Endometrial microvascular endothelial cells (primary cell): ENCODE data around the gene PANK4. TPM values are rescaled to one million over a fixed set of nuclear protein-coding genes. Genes with fewer than 3 reads are reported as not detected.

ENCODE experiments used
- in situ Hi-C: cut with HindIII; loops from 2 replicates; pipeline ENCODE4 v1.10.0; 2017; ENCODE audit warnings: low sequenced_read_pairs, low pct_unique_long_range_greater_than_20kb; ENCODE audit errors: inconsistent ontology term
- total RNA-seq: library from RNA; depleted of rRNA; stranded (reverse); fragments of >200 nt; gene quantifications from one replicate; pipeline ENCODE4 v1.2.3, GENCODE V29; 2015; ENCODE audit errors: inconsistent ontology term

PANK4 gene
- total RNA-seq, 1 donor from 2014 or later = 35.4 TPM

GRCh38 chr1:2547210-2548067 is 21.0 kb upstream of the PANK4 start:
- in situ Hi-C loops = no loop called here

GRCh38 chr1:2546515-2547209 is 20.3 kb upstream of the PANK4 start:
- in situ Hi-C loops = no loop called here

DNA sequence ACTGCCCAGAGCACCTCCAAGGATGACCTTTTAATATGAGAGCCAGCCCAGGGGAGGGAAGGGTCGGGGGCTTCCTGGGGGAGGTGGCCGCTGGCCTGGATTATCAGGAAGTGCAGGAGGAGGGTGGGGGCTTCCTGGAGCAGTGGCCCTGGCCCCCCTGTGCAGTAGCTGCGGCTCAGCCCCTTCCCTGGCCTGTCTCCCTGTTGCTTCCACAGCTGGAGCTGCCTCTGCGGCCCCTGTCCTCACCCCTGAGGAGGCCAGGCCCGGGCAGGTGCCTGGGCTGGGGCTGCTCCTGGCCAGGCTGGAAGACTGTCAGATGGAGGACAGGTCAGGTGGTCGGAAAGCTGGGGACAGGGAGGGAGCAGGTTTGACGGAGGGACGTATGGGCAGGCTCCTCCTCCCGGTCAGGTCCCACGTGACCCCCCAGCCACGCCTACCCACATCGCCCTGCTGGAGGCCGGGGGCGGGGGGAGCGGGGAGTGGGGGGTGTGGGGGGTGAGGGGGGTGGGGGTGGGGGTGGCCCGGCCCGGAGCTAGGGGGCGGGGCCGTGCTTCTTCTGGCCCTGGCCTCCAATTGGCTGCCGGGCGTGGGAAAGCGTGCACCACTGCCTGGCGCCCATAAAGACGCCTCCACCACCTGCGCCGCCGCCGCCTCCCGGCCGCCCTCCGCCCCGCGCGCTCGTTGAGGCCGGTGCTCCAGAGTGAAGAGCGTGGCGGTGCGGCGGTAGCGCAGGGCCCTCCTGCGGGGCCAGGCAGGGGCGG is 19.5 kb upstream of the PANK4 start:
- in situ Hi-C loops = no loop called here

GRCh38 chr1:2544875-2545640 is 18.7 kb upstream of the PANK4 start:
- in situ Hi-C loops = no loop called here

- in situ Hi-C loops = no loop called here
Observed at GRCh38 chr1:2544093-2544874, 17.9 kb upstream of the PANK4 start.

GRCh38 chr1:2543543-2544092 is 17.2 kb upstream of the PANK4 start:
- in situ Hi-C loops = no loop called here

- in situ Hi-C loops = no loop called here
Observed at GRCh38 chr1:2542246-2542915, 16.0 kb upstream of the PANK4 start.

DNA sequence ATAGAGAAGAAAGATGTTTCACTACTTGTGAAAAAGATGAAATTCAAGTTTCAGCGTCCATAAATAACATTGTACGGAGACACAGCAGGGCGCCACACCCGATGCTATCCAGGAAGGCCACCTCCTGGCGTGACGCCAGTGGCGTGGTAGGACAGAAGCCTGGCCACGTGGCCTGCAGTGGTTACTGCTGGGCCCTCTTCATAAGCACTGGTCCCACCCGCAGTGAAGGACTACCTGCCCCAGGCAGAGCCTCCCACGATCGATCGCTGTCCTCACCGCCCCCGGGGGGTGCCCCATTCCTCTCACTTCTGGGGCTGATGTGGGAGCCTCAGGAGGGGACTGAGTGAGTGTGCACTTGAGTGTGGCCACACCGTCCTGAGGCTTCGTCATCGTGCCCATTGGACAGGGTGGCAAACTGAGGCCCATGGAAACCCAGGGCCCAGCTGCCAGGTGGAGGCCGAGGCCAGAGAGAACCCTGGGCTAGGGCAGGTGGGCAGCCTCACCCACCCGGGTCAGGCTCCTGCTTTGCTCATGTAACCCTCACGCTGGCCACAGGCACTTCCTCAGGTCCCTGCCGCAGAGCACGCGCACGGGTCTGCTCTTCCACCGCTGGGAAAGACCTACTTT is 15.3 kb upstream of the PANK4 start:
- in situ Hi-C loops = no loop called here

DNA sequence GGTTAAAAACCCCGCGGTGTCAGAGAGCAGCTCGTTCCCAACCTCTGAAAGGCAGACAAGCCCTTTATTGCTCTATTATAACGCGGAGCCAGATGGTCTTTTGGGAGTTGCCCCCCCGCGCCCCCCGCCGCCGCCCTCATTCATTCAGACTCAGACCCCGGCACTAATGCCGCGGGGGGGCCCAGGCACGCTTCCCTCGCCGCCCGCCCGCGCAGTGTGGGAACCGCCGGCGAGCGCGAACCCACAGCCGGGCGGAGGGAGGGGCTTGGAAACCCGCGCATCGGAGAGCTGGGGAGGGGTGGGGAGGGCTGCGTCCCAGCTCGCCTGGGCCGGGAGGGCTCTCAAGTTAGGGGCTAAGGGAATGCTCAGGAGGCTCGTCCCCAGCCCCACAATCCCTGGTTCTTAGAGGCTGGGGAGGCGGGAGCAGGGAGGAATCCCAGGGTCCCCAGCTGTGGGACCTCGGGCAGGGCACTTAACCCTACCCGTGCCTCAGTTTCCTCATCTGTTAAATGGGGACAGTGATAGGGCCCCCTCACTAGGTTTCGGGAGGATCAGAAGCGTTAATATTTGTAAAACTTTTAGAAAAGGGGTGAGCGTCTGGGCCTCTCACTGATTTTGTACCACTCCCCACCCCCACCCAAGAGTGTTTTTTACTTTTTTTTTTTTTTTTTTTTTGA is 14.6 kb upstream of the PANK4 start:
- in situ Hi-C loops = no loop called here

DNA sequence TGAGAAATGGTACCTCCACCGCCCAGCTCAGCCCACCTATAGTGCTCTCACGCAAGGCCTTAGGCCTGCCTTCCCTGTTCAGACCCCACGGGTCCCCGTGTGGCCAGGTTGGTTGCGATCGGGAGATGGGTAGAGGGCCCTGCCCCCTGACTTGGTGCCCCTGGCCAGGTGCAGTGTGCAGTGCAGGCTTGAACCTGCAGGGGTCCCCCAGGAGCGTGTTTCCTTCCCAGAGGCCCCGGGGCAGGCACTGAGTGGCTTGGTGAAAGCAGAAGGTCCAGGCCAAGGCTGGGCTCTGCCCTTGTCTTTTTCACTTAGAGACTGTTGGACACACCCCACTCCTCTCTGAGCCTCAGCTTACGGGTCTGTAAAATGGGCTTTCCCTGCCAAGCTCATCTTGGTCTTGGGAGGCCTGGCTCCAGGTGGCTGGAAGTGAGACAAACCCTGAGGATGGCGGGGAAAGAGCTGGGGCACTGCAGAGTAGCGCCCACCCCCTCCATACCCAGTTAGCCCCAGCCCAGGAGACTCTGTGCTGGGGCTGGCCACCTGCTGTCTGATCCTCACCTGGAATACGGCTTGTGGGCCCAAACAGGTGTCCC is 13.0 kb upstream of the PANK4 start:
- in situ Hi-C loops = no loop called here

DNA sequence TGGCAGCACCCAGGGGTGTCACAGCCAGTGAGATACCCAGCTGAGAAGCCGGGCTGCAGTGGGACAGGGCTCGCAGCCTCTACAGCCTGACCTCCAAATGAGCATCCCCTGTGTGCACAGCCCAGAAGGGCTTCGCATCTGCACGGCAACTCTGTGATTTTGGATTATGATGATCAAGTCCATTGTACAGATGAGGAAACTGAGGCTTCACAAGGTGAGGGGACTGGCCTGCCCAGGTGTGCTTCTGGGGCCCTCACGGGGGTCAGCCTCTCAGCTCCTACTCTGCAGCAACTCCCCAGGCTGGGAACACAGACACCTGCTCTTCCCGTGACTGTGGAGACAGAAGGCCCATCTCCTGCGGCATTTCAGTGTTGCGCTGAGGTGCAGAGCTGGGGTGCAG is 12.5 kb upstream of the PANK4 start:
- in situ Hi-C loops = no loop called here

GRCh38 chr1:2538376-2538775 is 12.0 kb upstream of the PANK4 start:
- in situ Hi-C loops = no loop called here

GRCh38 chr1:2537784-2538115 is 11.4 kb upstream of the PANK4 start:
- in situ Hi-C loops = no loop called here

DNA sequence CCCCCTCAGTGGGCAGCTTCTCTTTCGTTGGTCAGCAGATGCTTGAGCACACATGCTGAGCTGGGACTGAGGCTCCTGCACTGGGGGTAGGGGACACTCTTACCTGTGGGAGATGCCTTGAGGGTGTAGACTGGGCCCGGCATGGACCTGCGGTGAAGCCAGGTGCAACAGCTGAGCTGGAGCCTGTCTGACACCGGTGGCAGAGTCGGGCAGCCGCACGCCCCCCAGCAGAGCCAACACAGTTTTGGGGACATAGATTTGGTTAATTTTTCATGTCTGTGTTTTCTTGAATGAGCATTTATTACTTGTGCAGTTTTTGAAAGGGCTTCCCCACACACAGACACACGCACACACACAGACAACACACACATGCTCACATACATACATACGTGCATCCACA is 9.6 kb upstream of the PANK4 start:
- in situ Hi-C loops = no loop called here

- in situ Hi-C loops = no loop called here
Observed at GRCh38 chr1:2535455-2535854, 9.1 kb upstream of the PANK4 start.

DNA sequence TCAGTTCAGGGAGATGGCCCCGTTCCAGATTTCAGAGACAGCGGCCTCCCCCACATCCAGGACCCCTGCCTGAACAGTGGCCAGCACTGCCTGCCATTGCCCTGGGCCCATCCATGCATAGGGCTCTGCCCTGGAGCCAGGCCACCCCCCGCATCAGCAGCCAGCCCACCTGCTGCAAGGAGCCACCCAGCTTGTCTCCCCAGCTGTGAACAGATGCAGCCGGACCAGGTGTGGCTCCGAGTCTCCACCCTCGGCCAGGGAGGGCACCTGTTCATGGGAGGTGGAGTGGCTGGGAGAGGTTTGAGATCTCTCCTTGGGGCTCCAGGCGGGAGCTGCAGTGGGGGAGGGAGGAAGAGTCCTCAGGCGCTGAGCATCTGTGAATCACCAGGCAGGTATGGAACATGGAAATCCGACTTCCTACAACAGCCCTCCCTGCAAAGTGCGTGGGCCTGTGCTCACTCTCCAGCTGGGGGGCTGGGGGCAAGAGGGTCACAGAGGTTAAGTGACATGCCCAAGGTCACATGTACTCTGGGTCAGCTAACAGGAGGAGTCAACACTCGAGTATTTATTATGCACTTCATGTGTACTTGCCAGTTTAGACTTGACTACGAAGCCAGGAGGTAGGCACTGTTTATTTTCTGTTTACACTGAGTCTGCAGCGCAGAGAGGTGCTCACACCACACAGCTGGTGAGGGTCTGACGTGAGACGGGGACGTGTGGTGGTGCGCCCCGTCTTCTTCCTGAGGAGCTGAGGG is 8.5 kb upstream of the PANK4 start:
- in situ Hi-C loops = no loop called here
